GM18858 (cell line): ENCODE data around the gene NFIB.

Experiments used
- ATAC-seq: cut with Tn5 transposase; IDR thresholded peaks from one replicate; pipeline ENCODE4 v1.9.1; 2021; ENCODE audit not compliant: unreplicated experiment

The NFIB gene

GRCh38 chr9:14307989-14308852, 5.7 kb downstream of the NFIB start:
- no peak for ATAC-seq

GRCh38 chr9:14306672-14307660, 7.0 kb downstream of the NFIB start:
- no peak for ATAC-seq

GRCh38 chr9:14306188-14306587, 7.8 kb downstream of the NFIB start:
- ATAC-seq = no peak

- ATAC-seq = no peak
Observed at GRCh38 chr9:14304259-14304658, 9.7 kb downstream of the NFIB start.

GRCh38 chr9:14303521-14303920, 10.4 kb downstream of the NFIB start:
- no peak for ATAC-seq

- no peak for ATAC-seq
Observed at GRCh38 chr9:14303100-14303499, 10.8 kb downstream of the NFIB start.

- no peak for ATAC-seq
Observed at GRCh38 chr9:14302405-14302804, 11.5 kb downstream of the NFIB start.

- no peak for ATAC-seq
Observed at GRCh38 chr9:14301583-14302021, 12.3 kb downstream of the NFIB start.

GRCh38 chr9:14301006-14301405, 12.9 kb downstream of the NFIB start:
- ATAC-seq = no peak

- no peak for ATAC-seq
Observed at GRCh38 chr9:14300588-14300987, 13.4 kb downstream of the NFIB start.

- ATAC-seq = no peak
Observed at GRCh38 chr9:14300040-14300439, 13.9 kb downstream of the NFIB start.

GRCh38 chr9:14298601-14299022, 15.3 kb downstream of the NFIB start:
- no peak for ATAC-seq

GRCh38 chr9:14296495-14297113, 17.3 kb downstream of the NFIB start:
- ATAC-seq = no peak

- no peak for ATAC-seq
Observed at GRCh38 chr9:14294659-14295058, 19.3 kb downstream of the NFIB start.

GRCh38 chr9:14293801-14294200, 20.1 kb downstream of the NFIB start:
- ATAC-seq = no peak

- no peak for ATAC-seq
Observed at GRCh38 chr9:14292181-14292739, 21.7 kb downstream of the NFIB start.

GRCh38 chr9:14289916-14290315, 24.0 kb downstream of the NFIB start:
- ATAC-seq = no peak

- no peak for ATAC-seq
Observed at GRCh38 chr9:14288433-14288832, 25.5 kb downstream of the NFIB start.

- ATAC-seq = no peak
Observed at GRCh38 chr9:14286121-14286520, 27.8 kb downstream of the NFIB start.

- ATAC-seq = no peak
Observed at GRCh38 chr9:14283276-14283675, 30.7 kb downstream of the NFIB start.

- ATAC-seq = no peak
Observed at GRCh38 chr9:14281876-14282275, 32.1 kb downstream of the NFIB start.
